Measurements from ENCODE around the gene TERB2.
"Not testable (repeated sequence)": the region's sequence is repeated elsewhere in the genome, so short reads cannot be mapped to it uniquely, and the experiment has no call there.

TERB2 gene

DNA sequence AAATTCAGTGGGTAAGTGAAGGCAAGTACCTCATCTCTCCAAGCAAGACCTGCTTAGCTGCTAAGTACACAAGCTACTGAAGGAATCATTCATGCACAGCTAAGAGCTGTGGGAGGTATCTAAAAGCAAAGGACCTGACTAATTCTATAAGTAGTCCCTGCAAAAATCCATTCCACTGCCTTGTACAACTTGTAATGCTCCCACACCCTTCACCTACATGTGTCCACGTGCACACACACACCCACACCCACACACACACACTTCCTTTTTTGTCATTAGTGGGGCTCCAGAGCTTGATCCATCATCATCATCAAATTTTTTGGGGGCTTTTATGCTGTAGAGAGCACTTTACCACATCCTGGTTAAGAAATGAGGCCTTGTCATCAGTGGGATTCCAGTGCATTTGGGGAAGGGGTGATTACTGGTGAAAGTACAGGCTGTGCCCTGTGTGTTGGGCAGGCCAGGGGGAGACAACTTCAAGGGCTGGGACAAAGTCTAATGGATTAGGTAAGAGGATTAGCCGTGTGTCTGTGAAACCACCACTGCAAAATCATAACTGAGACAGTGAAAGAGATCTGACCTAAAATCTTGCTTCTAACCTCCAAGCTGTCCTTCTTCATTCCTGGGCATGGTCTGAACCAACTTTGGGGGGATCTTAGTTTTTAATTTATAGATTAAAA lies 47.4 kb downstream of the TERB2 start:
- not testable (repeated sequence) for DNase-seq (ENCODE audit: low spot score)

DNA sequence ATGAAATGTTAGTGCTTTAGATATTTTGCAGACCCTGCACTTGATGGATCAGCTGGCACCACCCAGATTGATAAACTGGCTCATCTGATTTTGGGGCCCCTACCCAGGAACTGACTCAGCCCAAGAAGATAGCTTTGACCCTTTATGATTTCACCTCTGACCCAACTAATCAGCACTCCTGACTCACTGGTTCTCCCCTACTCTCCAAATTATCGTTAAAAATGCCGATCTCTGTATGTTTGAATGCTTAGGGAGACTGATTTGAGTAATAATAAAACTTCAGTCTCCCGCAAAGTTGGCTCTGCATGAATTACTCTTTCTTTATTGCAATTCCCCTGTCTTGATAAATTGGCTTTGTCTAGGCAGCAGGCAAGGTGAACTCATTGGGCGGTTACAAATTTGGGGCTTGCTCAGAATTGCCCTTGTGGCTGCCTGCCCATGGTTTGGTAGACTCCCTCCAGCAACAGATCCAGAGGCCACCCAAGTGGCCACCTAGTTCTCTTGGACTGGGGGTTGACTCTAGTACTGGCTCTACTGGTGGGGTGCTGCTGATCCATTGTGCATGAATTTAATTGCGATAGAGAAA lies 48.2 kb downstream of the TERB2 start:
- DNase-seq (ENCODE audit: low spot score), result not testable (repeated sequence)

DNA sequence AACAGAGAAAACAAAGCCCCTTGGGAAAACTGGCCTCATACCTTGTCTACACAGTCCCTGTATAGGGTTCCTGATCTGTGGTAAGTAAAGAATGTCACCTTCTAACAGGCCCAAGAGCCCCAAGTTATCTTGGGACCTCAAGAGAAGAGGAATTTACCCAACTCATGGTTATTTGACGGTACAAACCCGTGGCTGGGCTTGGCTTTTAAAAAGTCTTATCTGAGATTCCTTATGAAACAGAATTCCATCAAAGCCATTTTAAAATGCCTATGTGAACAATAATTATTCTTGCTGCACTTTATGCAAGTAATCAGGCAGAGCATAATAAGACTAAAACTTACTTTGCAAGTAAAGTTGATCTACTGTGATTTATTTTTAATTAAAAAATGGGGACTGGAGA lies 52.6 kb downstream of the TERB2 start:
- no peak for DNase-seq (ENCODE audit: low spot score)

DNA sequence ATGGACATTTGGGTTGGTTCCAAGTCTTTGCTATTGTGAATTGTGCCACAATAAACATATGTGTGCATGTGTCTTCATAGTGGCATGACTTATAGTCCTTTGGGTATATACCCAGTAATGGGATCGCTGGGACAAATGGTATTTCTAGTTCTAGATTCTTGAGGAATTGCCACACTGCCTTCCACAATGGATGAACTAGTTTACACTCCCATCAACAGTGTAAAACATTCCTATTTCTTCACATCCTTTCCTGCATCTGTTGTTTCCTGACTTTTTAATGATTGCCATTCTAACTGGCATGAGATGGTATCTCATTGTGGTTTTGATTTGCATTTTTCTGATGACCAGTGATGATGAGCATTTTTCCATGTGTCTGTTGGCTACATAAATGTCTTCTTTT lies 58.6 kb downstream of the TERB2 start:
- DNase-seq (ENCODE audit: low spot score), result not testable (repeated sequence)

DNA sequence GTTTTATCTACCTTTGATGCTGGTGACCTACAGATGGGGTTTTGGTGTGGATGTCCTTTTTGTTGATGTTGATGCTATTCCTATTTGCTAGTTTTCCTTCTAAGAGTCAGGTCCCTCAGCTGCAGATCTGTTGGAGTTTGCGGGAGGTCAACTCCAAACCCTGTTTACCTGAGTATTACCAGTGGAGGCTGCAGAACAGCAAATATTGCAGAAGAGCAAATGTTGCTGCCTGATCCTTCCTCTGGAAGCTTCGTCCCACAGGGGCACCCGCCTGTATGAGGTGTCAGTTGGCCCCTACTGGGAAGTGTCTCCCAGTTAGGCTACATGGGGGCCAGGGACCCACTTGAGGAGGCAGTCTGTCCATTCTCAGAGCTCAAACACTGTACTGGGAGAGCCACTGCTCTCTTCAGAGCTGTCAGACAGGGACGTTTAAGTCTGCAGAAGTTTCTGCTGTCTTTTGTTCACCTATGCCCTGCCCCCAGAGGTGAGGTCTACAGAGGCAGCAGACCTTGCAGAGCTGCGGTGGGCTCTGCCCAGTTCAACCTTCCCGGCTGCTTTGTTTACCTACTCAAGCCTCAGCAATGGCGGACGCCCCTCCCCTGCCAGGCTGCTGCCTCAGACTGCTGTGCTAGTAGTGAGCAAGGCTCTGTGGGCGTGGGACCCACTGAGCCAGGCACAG lies 63.9 kb downstream of the TERB2 start:
- DNase-seq (ENCODE audit: low spot score), result not testable (repeated sequence)

DNA sequence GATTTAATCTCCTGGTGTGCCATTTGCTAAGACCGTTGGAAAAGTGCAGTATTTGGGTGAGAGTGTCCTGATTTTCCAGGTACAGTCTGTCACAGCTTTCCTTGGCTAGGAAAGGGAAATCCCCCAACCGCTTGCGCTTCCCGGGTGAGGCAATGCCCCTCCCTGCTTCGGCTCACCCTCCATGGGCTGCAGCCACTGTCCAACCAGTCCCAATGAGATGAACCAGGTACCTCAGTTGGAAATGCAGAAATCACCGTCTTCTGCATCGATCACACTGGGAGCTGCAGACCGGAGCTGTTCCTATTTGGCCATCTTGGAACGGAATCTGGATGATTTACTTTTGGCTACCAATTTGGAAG lies 64.4 kb downstream of the TERB2 start:
- not testable (repeated sequence) for DNase-seq (ENCODE audit: low spot score)

DNA sequence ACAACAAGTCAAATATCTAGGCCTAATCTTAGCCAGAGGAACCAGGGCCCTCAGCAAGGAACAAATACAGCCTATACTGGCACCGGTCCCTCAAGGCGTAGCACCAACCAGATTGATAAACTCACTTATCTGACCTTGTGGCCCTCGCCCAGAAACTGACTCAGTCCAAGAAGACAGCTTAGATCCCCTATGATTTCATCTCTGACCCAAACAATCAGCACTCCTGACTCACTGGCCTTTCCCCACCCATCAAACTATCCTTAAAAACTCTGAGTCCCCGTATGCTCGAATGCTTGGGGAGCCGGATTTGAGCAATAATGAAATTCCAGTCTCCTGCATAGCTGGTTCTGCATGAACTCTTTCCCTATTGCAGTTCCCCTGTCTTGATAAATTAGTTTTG lies 64.9 kb downstream of the TERB2 start:
- DNase-seq (ENCODE audit: low spot score), result no peak

DNA sequence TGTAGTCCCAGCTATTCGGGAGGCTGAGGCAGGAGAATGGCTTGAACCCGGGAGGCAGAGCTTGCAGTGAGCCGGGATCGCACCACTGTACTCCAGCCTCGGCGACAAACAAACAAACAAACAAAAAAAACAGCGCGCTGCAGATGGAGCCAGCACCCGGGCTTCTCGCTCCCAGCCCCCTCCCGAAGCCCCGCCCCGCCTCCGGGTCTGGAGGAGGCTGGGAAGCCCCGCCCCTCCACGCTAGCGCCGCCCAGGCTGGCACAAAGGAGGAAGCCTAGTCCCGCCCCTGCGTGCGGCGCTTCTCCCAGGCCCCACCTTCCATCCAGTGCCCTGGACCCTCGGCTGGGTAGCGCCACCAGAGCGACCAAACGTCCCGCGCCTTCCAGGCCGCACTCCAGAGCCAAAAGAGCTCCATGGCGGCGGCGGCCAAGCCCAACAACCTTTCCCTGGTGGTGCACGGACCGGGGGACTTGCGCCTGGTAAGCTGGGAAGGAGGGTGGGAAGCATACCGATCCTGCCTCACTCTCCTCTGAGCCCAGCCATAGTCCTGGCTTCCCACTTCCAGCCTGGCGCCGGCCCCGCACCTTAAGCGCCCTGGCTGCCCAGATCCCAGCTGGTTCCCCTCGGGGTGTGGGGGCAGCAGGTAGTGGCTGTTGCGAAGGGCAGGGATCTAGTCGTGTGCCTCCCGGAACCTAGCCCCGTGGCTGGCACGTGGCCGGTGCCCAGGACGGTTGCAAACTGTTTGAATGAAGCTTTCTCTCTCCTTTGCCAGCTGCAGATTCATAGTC lies 66.6 kb downstream of the TERB2 start, which contains the start of gene SORD:
Gene SORD (plus strand): TSS at position 325 of the 788 bp plus-strand sequence. CDS start 89 bp downstream, at position 414.
- peak; percentile 97 for DNase-seq (ENCODE audit: low spot score)

DNA sequence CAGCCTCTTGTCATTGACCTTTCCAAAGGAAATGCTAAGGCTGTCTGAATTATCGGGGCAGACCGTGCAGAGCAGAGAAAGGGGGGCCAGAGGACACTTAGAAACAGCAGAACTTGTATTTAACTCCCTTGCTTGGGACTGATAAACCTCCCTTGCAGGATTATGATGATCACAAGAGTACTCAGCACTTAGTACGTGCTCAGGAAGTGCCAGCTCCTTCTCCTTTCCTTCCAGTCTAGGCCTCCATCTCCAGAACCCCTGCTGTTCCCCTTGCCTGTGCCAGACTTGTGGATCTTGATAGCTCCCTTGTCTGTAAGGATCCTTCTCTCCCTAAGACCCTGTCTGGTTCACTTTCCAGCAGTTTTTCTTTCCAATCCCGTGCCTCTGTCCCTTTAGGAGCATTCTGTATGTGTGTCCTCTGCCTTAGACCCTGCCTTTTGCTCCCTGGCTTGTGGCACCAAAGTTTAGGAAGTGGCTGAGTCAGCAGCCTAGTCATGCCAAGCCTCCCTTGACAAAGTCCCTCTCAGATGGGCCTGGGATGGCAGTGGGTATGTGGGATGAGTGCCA lies 67.3 kb downstream of the TERB2 start:
- DNase-seq (ENCODE audit: low spot score), result peak; percentile 5

DNA sequence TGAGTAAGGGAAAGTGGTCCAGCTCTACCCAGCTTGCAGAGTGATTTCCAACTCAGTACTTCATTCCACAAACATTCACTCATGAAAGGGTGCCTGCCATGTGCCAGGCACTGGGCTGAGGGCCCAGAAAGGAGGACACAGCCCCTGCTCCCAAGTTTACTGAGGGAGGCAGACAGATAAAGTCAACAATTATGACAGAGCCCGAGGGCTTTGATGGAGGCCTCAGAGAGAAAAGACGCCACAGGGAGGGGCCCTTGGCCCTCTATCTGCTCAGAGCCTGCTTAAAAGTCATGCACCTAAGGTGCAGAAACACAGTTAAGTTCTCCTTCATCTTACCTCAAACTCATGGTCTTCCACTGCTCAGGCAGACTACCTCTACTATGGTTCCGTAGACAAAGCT lies 68.2 kb downstream of the TERB2 start:
- not testable (repeated sequence) for DNase-seq (ENCODE audit: low spot score)

DNA sequence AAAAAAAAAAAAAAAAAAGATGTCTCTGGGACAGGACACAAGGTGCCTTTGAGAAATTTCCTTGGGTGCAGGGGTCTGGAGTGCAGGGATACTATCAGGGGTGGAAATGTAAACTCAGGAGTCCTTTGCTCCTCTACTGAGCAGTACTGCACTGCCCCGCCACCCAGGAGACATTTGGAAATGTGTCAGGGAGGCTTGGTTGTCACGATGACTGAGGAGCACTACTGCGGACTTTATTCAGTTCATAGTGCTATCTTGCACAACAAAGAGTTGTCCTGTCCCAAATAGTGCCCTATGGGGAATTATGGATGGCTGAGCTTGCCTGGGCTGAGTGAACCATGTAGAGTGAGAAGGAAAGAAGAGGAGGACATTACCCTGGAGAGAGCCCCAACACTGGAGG lies 69.1 kb downstream of the TERB2 start:
- not testable (repeated sequence) for DNase-seq (ENCODE audit: low spot score)

DNA sequence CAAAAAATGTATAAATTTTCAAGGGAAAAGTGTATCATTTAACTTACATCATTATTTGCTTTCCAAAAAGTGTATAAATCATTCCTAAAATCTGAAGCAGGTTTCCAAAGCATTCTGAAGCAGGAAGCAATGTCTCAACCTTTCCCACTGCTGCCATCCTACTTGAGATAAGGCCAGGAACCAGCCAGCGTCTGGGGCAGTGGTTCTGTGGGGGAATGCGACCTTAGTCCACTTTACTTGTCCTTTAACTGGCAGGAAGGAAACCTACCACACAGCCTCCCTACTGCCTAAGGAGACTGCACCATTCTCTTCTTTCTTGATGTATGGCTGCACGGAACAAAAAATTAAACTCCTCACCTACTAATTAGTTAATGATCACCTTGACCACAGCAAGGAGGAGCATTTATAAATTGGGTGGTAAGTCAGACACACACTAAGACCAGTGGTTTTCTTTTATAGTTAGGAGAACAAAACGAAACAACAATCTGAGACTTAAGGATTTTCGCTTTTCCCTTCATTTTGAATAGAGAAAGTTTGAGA lies 70.2 kb downstream of the TERB2 start:
- DNase-seq (ENCODE audit: low spot score), result no peak

DNA sequence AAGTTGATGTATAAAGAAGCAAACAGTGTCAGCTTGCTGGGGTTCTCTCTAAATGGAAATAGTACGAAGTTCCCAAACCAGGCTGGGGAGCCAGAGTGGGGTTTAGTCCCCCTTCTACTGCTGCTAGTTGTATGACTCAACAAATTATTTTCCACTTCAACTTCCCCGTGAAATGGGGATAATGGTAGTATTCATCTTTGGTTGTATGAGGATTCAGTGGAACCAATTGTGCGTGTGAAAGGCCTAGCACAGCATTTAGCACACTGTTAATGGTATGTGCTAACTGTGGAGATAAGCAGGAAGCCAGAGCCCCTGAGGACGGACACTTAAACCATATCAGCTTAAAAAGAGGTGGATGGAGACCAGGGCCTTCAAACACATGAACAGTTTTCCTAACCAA lies 70.7 kb downstream of the TERB2 start:
- no peak for DNase-seq (ENCODE audit: low spot score)

All from AG08395 (cell line).